K562 (cell line): ENCODE results near the gene CRTC3. TPM values are rescaled to one million over a fixed set of nuclear protein-coding genes. Genes with fewer than 3 reads are reported as not detected.

Experiments
- ATAC-seq: fragments of 200-7000 bp; cut with Tn5 transposase; 3 replicates; pipeline ENCODE4 v1.9.1; 2020; ENCODE audit warnings: moderate library complexity
- BruUV-seq: library from RNA; stranded (reverse); fragments of 400-500 nt; replicated peaks from 2 replicates; lab custom pipeline; 2021; lab: Mats Ljungman, UMichigan
- CTCF ChIA-PET: fragments of 300-600 bp; formaldehyde crosslinking; extraction: SDS; loops from one replicate; lab custom pipeline; 2021; ENCODE audit warnings: low intra/inter-chr PET ratio; lab: Yijun Ruan, JAX
- POLR2A ChIA-PET: fragments of 300-600, 350-650 bp; sonication (Branson Sonifier 250); formaldehyde crosslinking; extraction: SDS; loops from one replicate; lab custom pipeline; 2021; ENCODE audit warnings: antibody characterized with exemption, inconsistent platforms; lab: Yijun Ruan, JAX
- DNase-seq, 4 experiments: peaks; one replicate each; pipeline versions ENCODE4 v3.0.0 to v3.0.0-alpha.2; 2011 to 2018; ENCODE audit warnings: low spot score in 3 of 4, mixed read lengths in 3 of 4; ENCODE audit errors: extremely low read depth in 1 of 4
- FAIRE-seq: peaks from 2 replicates; lab custom pipeline; 2011; peaks lifted over from hg19 to GRCh38; lab: Jason Lieb, UNC
- H2AFZ ChIP-seq: 2 replicates; pipeline ENCODE4 v1.6.0; 2011; ENCODE audit warnings: low read depth, low read length, control low read depth, inconsistent platforms
- H3K27ac ChIP-seq: fragments of 200-600 bp; 3 replicates; pipeline ENCODE4 v1.8.0; 2011; ENCODE audit warnings: low read depth, mild to moderate bottlenecking, control low read depth, inconsistent platforms, low read length, moderate library complexity, mixed read lengths; ENCODE audit errors: extremely low read depth
- H3K27me3 ChIP-seq, 2 experiments: fragments of 300-600 bp in 1 of 2; 2 replicates in 1 of 2; 3 replicates in 1 of 2; pipeline versions ENCODE4 v1.6.0 to v1.8.0; 2011; ENCODE audit warnings: inconsistent platforms in 2 of 2, low read length in 2 of 2, mild to moderate bottlenecking in 1 of 2, mixed read lengths in 1 of 2, moderate library complexity in 1 of 2; ENCODE audit not compliant: control insufficient read depth in 2 of 2, insufficient read depth in 2 of 2
- H3K36me3 ChIP-seq: fragments of 300-600 bp; 3 replicates; pipeline ENCODE4 v1.8.0; 2011; ENCODE audit warnings: mild to moderate bottlenecking, low read length, inconsistent platforms; ENCODE audit not compliant: control insufficient read depth, insufficient read depth
- H3K4me1 ChIP-seq, 2 experiments: fragments of 200-600 bp in 1 of 2; replicated peaks in 1 of 2; 2 replicates in 1 of 2; 3 replicates in 1 of 2; pipeline versions ENCODE4 v1.5.1 to v1.8.0; 2011; ENCODE audit warnings: inconsistent platforms in 2 of 2, low read length in 2 of 2, mild to moderate bottlenecking in 1 of 2, mixed read lengths in 1 of 2, moderate library complexity in 1 of 2; ENCODE audit not compliant: control insufficient read depth in 2 of 2, insufficient read depth in 2 of 2
- H3K4me2 ChIP-seq: 2 replicates; pipeline ENCODE4 v1.6.1; 2011; ENCODE audit warnings: low read length, control low read depth, inconsistent platforms, mixed read lengths; ENCODE audit not compliant: insufficient read depth
- H3K4me3 ChIP-seq: fragments of 200-600 bp; sonication (generic), shearing (Covaris generic); 2 replicates; pipeline ENCODE4 v1.5.1; 2016; ENCODE audit warnings: control low read depth, inconsistent platforms
- H3K79me2 ChIP-seq: fragments of 200-600 bp; 3 replicates; pipeline ENCODE4 v1.8.0; 2011; ENCODE audit warnings: low read length, inconsistent platforms; ENCODE audit not compliant: control insufficient read depth, insufficient read depth
- H3K9ac ChIP-seq, 2 experiments: 2 replicates each; pipeline versions ENCODE4 v1.6.0 to v1.6.1; 2011; ENCODE audit warnings: low read depth in 2 of 2, low read length in 2 of 2, control low read depth in 1 of 2, inconsistent platforms in 1 of 2, mild to moderate bottlenecking in 1 of 2, mixed read lengths in 1 of 2; ENCODE audit not compliant: insufficient read depth in 1 of 2
- H3K9me1 ChIP-seq: one replicate; pipeline ENCODE4 v1.6.0; 2011; ENCODE audit warnings: inconsistent platforms, mild to moderate bottlenecking, low read length, moderate library complexity; ENCODE audit not compliant: control insufficient read depth, insufficient read depth
- H3K9me3 ChIP-seq: replicated peaks from 2 replicates; pipeline ENCODE4 v1.5.1; 2011; ENCODE audit warnings: low read depth, low read length, inconsistent platforms; ENCODE audit not compliant: control insufficient read depth, insufficient read depth
- H4K20me1 ChIP-seq: replicated peaks from 2 replicates; pipeline ENCODE4 v1.6.1; 2011; ENCODE audit warnings: low read length, inconsistent platforms, mixed read lengths; ENCODE audit not compliant: control insufficient read depth, insufficient read depth
- DNMT1 ChIP-seq: fragments of 450-650 bp; IDR thresholded peaks from 2 replicates; pipeline ENCODE4 v1.6.1; 2016; ENCODE audit warnings: antibody characterized with exemption, mild to moderate bottlenecking
- ESRRB ChIP-seq: fragments of 250-450 bp; sonication (Bioruptor Pico); IDR thresholded peaks from 2 replicates; pipeline ENCODE4 v1.5.0; 2020; ENCODE audit warnings: mild to moderate bottlenecking, moderate library complexity, borderline replicate concordance
- EWSR1 ChIP-seq: fragments of 450-650 bp; IDR thresholded peaks from 2 replicates; pipeline ENCODE4 v1.6.1; 2018; ENCODE audit warnings: borderline replicate concordance, mild to moderate bottlenecking, low read depth, moderate library complexity; ENCODE audit not compliant: partially characterized antibody
- KHSRP ChIP-seq: fragments of 450-650 bp; IDR thresholded peaks from 2 replicates; pipeline ENCODE4 v1.6.1; 2017
- LEF1 ChIP-seq: fragments of 450-650 bp; IDR thresholded peaks from 2 replicates; pipeline ENCODE4 v1.6.1; 2016; ENCODE audit warnings: mild to moderate bottlenecking
- NBN ChIP-seq: fragments of 450-650 bp; IDR thresholded peaks from 2 replicates; pipeline ENCODE4 v1.6.1; 2016; ENCODE audit warnings: low read depth, mild to moderate bottlenecking
- NCOA1 ChIP-seq: fragments of 450-650 bp; IDR thresholded peaks from 2 replicates; pipeline ENCODE4 v1.6.1; 2016; ENCODE audit warnings: low read depth
- NFIX ChIP-seq: fragments of 250-450 bp; sonication (Bioruptor Pico); IDR thresholded peaks from 2 replicates; pipeline ENCODE4 v1.4.0; 2020; ENCODE audit warnings: low read depth, mild to moderate bottlenecking, moderate library complexity
- NRF1 ChIP-seq, 2 experiments: fragments of 450-650 bp; IDR thresholded peaks in 1 of 2; conservative IDR thresholded peaks in 1 of 2; 2 replicates each; pipeline ENCODE4 v1.6.1; 2014; ENCODE audit warnings: mild to moderate bottlenecking in 2 of 2
- PPARD ChIP-seq: fragments of 250-450 bp; sonication (Bioruptor Pico); IDR thresholded peaks from 2 replicates; pipeline ENCODE4 v1.8.0; 2022; ENCODE audit warnings: inconsistent platforms, mild to moderate bottlenecking, moderate library complexity
- SMAD4 ChIP-seq: fragments of 250-450 bp; sonication (Bioruptor Pico); conservative IDR thresholded peaks from 2 replicates; pipeline ENCODE4 v1.8.0; 2021; ENCODE audit warnings: inconsistent platforms, mild to moderate bottlenecking, moderate library complexity
- ZFP30 ChIP-seq: fragments of 250-450 bp; sonication (Bioruptor Pico); IDR thresholded peaks from 2 replicates; pipeline ENCODE4 v1.8.0; 2022; ENCODE audit warnings: moderate library complexity, mild to moderate bottlenecking, inconsistent platforms, borderline replicate concordance
- ZKSCAN1 ChIP-seq: fragments of 150-350 bp; IDR thresholded peaks from 2 replicates; pipeline ENCODE4 v1.6.1; 2016; ENCODE audit warnings: low read depth, low read length
- ZNF384 ChIP-seq: IDR thresholded peaks from 2 replicates; pipeline ENCODE4 v1.6.1; 2012; ENCODE audit warnings: low read depth, low read length, improper control_type of control experiment
- WGBS: fragments of 100-300 bp; shearing (Covaris generic); methylation state at CpG from one replicate; pipeline ENCODE4 v1.1.6; 2016; ENCODE audit warnings: low coverage, mixed read lengths; ENCODE audit not compliant: insufficient coverage; ENCODE audit errors: missing lambda C conversion rate; 5-methylcytosine and 5-hydroxymethylcytosine counted together
- in situ Hi-C: fragments of 300-500 bp; cut with MboI; formaldehyde crosslinking; loops from 4 replicates; pipeline ENCODE4 v1.15.0; 2018; ENCODE audit warnings: inconsistent platforms, mixed read lengths
- intact Hi-C: fragments of 100-400 bp; cut with micrococcal nuclease; formaldehyde crosslinking; loops from 2 replicates; pipeline ENCODE4 v1.14.2; 2022
- polyA plus RNA-seq, 8 experiments: library from polyadenylated mRNA; depleted of rRNA in 4 of 8; stranded (reverse) in 5 of 8; unstranded in 3 of 8; fragments of >200 nt; fragmentation: Nextera tagmentation in 2 of 8; fragmentation: Illumina TruSeq in 1 of 8; extraction: Ambion mirVana in 2 of 8; extraction: Trizol in 1 of 8; gene quantifications; 2 replicates each; pipeline versions ENCODE4 v1.2.1 to v1.2.3, GENCODE V29; 2011 to 2014; ENCODE audit warnings: inconsistent platforms in 1 of 8, missing spikeins in 1 of 8
- total RNA-seq, 7 experiments: library from RNA; depleted of rRNA in 6 of 7; stranded (reverse); fragments of >200 nt in 6 of 7; fragmentation: Illumina TruSeq in 2 of 7; extraction: Trizol in 2 of 7; gene quantifications; 2 replicates each; pipeline versions ENCODE4 v1.2.1 to v1.2.3, GENCODE V29; 2011 to 2021; ENCODE audit warnings: low replicate concordance in 1 of 7
- TF ChIP-seq, protein P1 (sequence below): sonication (generic); formaldehyde crosslinking; IDR thresholded peaks from 2 replicates; pipeline ENCODE4 v1.8.1; 2023; ENCODE audit warnings: mild to moderate bottlenecking, missing genetic modification reagents, moderate library complexity

Gene CRTC3
- total and polyA plus RNA-seq, 9 of the 15 experiments (the other 6 are each of a cell fraction or from before 2014, with no cell fraction given), result 1.2 to 19.0 (median 11.6) TPM

DNA sequence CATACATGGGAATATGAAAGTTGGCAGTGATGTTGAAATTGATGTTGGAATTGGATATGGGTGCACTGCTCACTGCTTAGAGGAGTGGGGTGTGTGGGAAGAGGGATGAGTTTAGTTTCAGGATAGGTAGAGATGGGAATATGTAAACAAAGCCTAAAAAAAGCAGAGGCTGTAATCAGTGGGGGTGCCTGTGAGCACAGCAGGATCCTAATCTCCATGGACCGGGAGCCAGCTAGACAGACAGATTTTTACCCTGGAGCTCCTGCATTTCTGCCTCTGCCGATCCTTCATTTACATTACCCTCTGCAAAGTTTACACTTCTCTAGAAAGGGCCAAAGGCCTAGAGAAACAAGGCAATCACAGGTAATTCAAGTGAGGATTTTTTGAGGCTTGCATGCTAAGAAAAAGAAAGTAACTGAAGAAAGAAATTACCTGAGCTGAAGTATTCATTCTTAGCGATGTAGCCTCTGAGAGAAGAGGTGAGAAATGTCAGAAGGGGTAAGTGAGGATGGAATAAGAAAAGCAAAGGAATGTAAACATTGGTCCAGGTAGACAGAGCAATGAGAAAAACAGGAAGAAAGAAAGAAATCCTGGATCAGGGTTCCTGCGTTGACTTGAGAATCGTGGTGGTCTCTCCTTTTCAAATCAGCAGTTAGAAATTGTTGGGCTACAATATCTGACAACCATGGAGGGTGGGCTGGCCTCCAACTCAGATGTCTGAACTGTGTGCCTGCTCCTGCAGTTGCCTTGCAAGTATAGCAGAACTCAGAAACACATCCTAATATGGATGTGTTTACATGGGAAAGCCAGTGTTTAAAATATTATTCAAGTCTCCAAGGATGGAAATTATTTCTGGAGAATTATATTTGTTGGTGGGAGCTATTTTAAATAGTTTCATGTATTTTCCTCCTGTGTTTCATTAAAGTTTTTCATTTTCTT lies 79.8 kb downstream of the CRTC3 start:
- no peak overlapping the region for H2AFZ ChIP-seq
- ChIA-PET CTCF (no interaction called here), POLR2A (interaction anchor here (0.7 to 1.5 kb wide), 4 partner anchors 11 to 299 kb away, joined by 3 to 8 read pairs (median 3); no protein-coding TSS in a partner anchor)
- H3K4me3 ChIP-seq, result no peak overlapping the region
- ATAC-seq (no peak), DNase-seq (no peak), FAIRE-seq (no peak)
- H3K9me3 ChIP-seq, result no peaks in the 10 kb centered on the region
- in situ Hi-C loops, result loop anchor here (10.0 kb wide), 1 partner anchor 285 kb away; no protein-coding TSS in a partner anchor
- TF ChIP-seq KHSRP (no peak), ESRRB (CRISPR knock-in tag) (no peak), NBN (no peak)
- H4K20me1 ChIP-seq, result no peaks in the 10 kb centered on the region
- no peak overlapping the region for H3K4me2 ChIP-seq
- intact Hi-C loops, result no loop called here
- no peaks in the 10 kb centered on the region for H3K4me1 ChIP-seq
- H3K27ac ChIP-seq, result no peak overlapping the region
- no peaks in the 10 kb centered on the region for H3K9me1 ChIP-seq
- no peak overlapping the region for H3K9ac ChIP-seq
- WGBS, result 70% methylated on average over 5 of the region's 5 CpGs
- no peaks in the 10 kb centered on the region for H3K27me3 ChIP-seq
- no TSS peak for BruUV-seq
- peaks cover 26% of the 10 kb centered on the region; the same call in 2 of the 3 replicates for H3K36me3 ChIP-seq
- no peaks in the 10 kb centered on the region for H3K79me2 ChIP-seq

DNA sequence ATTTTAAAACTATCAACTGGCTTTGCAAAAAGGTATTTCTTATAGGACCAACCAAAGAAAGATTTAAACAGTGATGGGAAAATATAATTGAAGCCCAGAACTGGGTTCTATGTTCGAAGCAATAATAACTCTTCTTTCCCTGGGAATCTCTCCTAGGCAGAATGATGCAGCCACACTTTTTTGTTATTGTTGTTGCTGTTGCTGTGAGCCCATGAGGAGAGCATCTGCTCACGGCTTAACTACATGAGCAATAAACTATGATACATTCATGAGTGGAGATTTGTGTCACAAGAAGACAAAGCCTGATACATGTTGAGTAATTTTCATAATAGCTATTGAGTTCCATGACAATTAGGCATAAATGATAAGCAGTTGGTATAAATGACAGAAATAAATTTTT lies 80.5 kb downstream of the CRTC3 start:
- no TSS peak for BruUV-seq
- intact Hi-C loops (no loop called here), in situ Hi-C loops (no loop called here)
- CTCF ChIA-PET, result no interaction called here
- FAIRE-seq (no peak), DNase-seq (no peak), ATAC-seq (no peak)
- Histone ChIP-seq H2AFZ (no peak overlapping the region), H3K4me1 (no peaks in the 10 kb centered on the region), H3K27me3 (no peaks in the 10 kb centered on the region), H4K20me1 (no peaks in the 10 kb centered on the region), H3K9me3 (no peaks in the 10 kb centered on the region), H3K9ac (no peak overlapping the region), H3K79me2 (no peaks in the 10 kb centered on the region), H3K9me1 (no peaks in the 10 kb centered on the region), H3K36me3 (peaks cover 25% of the 10 kb centered on the region; the same call in 2 of the 3 replicates), H3K27ac (no peak overlapping the region), H3K4me3 (no peak overlapping the region), H3K4me2 (no peak overlapping the region)
- POLR2A ChIA-PET, result interaction anchor here (0.6 to 1.5 kb wide), 2 partner anchors 12 to 258 kb away, joined by 3 to 8 read pairs; no protein-coding TSS in a partner anchor
- 57% methylated on average over 2 of the region's 2 CpGs for WGBS
- TF ChIP-seq DNMT1 (no peak), PPARD (no peak), NFIX (CRISPR knock-in tag) (no peak), ZNF384 (no peak), ZKSCAN1 (no peak), ZFP30 (CRISPR knock-in tag) (no peak), EWSR1 (no peak), NRF1 (conservative IDR thresholded peaks at IDR 0.05 in 1 of 2, IDR thresholded peaks at IDR 0.05 in 1 of 2) (no peak), LEF1 (no peak), NCOA1 (no peak), SMAD4 (CRISPR knock-in tag) (no peak)
- TF ChIP-seq, protein P1, sequence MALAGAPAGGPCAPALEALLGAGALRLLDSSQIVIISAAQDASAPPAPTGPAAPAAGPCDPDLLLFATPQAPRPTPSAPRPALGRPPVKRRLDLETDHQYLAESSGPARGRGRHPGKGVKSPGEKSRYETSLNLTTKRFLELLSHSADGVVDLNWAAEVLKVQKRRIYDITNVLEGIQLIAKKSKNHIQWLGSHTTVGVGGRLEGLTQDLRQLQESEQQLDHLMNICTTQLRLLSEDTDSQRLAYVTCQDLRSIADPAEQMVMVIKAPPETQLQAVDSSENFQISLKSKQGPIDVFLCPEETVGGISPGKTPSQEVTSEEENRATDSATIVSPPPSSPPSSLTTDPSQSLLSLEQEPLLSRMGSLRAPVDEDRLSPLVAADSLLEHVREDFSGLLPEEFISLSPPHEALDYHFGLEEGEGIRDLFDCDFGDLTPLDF (CRISPR knock-in tag), result no peak
